Subcutaneous adipose tissue (tissue), 4 donors: Measurements from ENCODE around the gene FBXL13. TPM values are rescaled to one million over a fixed set of nuclear protein-coding genes. Genes with fewer than 3 reads are reported as not detected.

Experiments
- total RNA-seq, 4 donors: library from RNA; depleted of rRNA; stranded (reverse); fragments of >200 nt; gene quantifications; one replicate each; pipeline ENCODE4 v1.1.0, GENCODE V29; 2016
- TF ChIP-seq, protein P1 (sequence below): fragments of 450-650 bp; IDR thresholded peaks from one replicate; pipeline ENCODE4 v1.5.1; 2016; ENCODE audit warnings: low read depth, mild to moderate bottlenecking, control low read depth, antibody characterized with exemption, moderate library complexity

Gene FBXL13
- total RNA-seq, 4 donors from 2014 or later: 0.88 to 2.4 TPM; not detected in 2

DNA sequence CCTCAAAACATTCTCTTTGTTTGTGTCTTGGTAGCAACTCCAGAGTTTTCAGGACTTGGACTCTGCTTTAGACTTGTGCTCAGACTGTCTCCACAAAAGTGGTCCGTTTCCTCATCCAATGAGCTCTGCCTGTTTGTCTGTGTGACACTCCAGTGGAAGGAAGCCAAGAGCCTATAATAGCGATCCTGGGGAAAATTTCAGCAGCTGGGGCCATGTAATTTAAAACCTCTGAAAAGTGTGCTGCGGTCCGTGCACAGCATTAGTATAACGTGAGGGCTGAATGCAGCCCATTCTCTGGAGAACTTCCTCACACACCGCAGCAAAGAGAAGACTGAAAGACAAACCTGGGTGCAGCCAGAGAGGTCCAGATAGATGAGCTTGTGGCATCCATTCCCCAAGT is 161.9 kb downstream of the FBXL13 start, which contains the start of gene LRRC17:
TSS of gene LRRC17 (plus strand) at position 259 of the 400 bp plus-strand sequence. CDS start 20,914 bp downstream, outside the sequence.
- TF ChIP-seq, protein P1, sequence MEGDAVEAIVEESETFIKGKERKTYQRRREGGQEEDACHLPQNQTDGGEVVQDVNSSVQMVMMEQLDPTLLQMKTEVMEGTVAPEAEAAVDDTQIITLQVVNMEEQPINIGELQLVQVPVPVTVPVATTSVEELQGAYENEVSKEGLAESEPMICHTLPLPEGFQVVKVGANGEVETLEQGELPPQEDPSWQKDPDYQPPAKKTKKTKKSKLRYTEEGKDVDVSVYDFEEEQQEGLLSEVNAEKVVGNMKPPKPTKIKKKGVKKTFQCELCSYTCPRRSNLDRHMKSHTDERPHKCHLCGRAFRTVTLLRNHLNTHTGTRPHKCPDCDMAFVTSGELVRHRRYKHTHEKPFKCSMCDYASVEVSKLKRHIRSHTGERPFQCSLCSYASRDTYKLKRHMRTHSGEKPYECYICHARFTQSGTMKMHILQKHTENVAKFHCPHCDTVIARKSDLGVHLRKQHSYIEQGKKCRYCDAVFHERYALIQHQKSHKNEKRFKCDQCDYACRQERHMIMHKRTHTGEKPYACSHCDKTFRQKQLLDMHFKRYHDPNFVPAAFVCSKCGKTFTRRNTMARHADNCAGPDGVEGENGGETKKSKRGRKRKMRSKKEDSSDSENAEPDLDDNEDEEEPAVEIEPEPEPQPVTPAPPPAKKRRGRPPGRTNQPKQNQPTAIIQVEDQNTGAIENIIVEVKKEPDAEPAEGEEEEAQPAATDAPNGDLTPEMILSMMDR: no peak

DNA sequence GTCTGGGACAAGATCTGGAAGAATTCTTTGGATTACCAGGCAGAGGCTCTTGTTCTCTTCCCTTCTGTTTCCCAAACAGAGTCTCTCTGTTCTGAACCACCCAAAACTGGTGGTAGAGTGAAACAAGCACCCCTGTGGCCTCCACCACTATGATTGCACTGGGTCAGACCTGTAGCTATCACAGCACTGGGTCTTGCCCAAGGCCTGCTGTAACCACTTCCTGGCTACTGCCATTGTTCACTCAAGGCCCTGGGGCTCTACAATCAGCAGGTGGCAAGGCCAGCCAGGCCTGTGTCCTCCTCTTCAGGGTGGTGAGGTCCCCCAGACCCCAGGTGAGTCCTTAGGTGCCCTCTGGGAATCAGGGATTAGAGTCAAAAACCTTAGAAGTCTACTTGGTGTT is 165.9 kb downstream of the FBXL13 start:
- TF ChIP-seq, protein P1: no peak

DNA sequence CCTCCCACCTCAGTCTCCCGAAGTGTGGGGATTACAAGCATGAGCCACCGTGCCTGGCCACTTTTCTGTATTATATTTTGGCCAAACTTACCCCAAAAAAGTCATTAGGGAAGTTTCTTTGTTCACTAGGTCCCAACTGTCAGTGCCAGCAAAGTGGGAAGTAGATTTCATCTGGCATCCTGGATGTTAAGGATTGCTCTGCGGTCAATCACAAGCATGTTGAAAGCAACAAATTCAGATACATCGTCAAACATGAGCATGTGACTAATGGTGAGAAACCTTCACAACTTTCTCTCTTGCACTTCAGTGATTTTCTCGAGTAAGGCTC is 176.1 kb downstream of the FBXL13 start:
- TF ChIP-seq, protein P1: no peak

DNA sequence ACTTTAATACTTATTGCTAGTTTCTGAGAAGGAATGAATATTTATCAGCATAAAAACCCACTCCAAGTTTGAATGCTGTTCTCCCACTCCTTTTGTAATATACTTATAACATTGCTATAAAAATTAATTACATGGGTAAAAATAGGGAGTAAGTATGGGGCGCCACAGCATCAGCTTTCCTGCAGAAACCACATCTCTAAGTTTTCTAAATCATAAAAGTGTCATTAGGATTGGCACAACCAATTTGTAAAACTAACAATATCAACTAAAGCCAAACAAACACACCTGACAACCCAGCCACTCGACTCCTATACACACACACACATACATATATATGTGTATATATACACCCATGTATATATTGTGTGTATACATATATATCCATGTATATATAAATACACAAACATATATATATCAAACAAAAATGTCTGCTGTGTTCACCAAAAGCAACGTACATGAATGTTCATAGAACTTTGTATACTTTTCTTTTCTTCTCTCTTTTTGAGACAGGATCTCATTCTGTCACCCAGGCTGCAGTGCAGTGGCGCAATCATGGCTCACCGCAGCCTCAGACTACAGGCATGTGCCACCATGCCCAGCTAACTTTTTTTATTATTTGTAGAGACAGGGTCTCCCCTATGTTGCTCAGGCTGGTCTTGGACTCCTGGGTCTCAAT is 176.6 kb downstream of the FBXL13 start:
- TF ChIP-seq, protein P1: no peak

DNA sequence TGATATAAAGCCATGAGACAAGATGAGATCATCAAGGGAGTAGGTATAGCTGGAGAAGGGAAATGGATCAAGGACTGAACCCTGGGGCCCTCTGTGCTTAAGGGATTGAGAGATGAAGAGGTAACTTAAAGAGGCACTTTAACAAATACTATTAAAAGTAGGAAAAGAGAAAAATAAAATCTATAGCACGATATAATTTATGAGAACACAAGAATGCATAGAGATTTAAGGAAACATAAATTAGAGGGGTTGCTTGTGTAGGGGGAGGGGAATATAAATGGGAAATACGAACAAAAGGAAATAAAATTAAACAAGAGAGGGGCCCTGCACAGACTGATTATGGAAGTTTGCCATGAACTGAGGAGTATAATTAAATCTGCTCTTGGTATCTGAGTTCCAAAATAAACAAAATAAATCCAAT is 177.4 kb downstream of the FBXL13 start:
- TF ChIP-seq, protein P1: no peak

DNA sequence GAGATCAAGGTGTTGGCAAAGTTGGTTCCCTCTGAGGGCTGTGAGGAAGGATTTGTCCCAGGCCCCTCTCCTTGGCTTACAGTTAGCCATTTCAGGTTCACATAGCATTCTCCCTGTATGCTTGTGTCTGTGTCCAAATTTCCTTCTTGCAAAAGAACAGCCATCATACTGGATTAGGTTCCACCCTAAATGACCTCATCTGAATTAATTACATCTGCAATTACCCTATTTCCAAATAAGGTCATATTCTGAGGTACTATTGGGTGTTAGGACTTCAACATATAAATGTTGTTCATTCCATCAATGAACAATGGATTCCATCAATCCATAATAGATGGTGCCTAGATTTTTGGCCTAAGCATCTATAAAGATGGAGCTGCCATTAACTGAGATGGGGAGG is 178.0 kb downstream of the FBXL13 start:
- TF ChIP-seq, protein P1: no peak

DNA sequence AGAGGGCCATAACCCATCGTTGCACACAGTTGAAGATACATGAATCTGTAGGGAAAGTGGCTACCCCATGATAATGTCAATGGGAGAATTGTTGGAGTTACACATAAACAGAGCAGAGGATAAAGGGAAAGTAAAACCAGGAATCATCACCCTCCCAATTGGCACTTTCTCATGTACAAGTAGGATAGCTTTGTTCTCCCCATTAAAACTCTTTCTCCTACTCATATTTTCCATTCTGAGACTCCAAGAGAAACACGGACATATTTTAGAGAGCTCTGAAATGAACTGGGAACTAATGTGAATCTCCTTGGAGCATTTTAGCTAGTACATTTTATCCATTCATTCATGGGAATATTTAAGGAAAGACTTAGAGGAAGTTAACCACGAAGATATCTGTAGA is 179.0 kb downstream of the FBXL13 start:
- TF ChIP-seq, protein P1: no peak
